Ovary (tissue), 3 donors: ENCODE measurements around the gene PIERCE2.

Experiments
- CTCF ChIP-seq, 3 donors: fragments of 450-650 bp in 2 of 3; fragments of 200-600 bp in 1 of 3; IDR thresholded peaks; one replicate each; pipeline versions ENCODE4 v1.5.1 to v1.8.0; 2016 to 2022; ENCODE audit warnings: antibody characterized with exemption in 3 of 3, mild to moderate bottlenecking in 1 of 3
- EP300 ChIP-seq: sonication (generic); formaldehyde crosslinking; IDR thresholded peaks from one replicate; pipeline ENCODE4 v1.6.1; 2017; ENCODE audit warnings: antibody characterized with exemption
- POLR2A ChIP-seq: fragments of 450-650 bp; IDR thresholded peaks from one replicate; pipeline ENCODE4 v1.6.1; 2017; ENCODE audit warnings: antibody characterized with exemption, mild to moderate bottlenecking, moderate library complexity
- donor health status: DM: no; HTN: no; CAD: no.

- TF ChIP-seq CTCF (IDR thresholded peaks at IDR 0.05) (no peak), EP300 (no peak), POLR2A (no peak)
Measured at GRCh38 chr15:55434989-55435825, 26.9 kb downstream of the PIERCE2 start.
